ENCODE results near the gene ZNF827.
"Not testable (repeated sequence)": the region's sequence is repeated elsewhere in the genome, so short reads cannot be mapped to it uniquely, and the experiment has no call there.

Gene ZNF827

GRCh38 chr4:145861336-145862318 is 77.0 kb downstream of the ZNF827 start:
- DNase-seq: no peak

GRCh38 chr4:145860897-145861296 is 77.7 kb downstream of the ZNF827 start:
- no peak for DNase-seq

GRCh38 chr4:145860446-145860845 is 78.2 kb downstream of the ZNF827 start:
- DNase-seq: no peak

GRCh38 chr4:145859926-145860325 is 78.7 kb downstream of the ZNF827 start:
- no peak for DNase-seq

- DNase-seq: no peak
Measured at GRCh38 chr4:145859426-145859825, 79.2 kb downstream of the ZNF827 start.

GRCh38 chr4:145852256-145852839 is 86.3 kb downstream of the ZNF827 start:
- no peak for DNase-seq

GRCh38 chr4:145851511-145852201 is 87.0 kb downstream of the ZNF827 start:
- DNase-seq: no peak

- no peak for DNase-seq
Measured at GRCh38 chr4:145847764-145848163, 90.9 kb downstream of the ZNF827 start.

- DNase-seq: no peak
Measured at GRCh38 chr4:145845118-145845517, 93.5 kb downstream of the ZNF827 start.

GRCh38 chr4:145843639-145844038 is 95.0 kb downstream of the ZNF827 start:
- no peak for DNase-seq

GRCh38 chr4:145843148-145843547 is 95.5 kb downstream of the ZNF827 start:
- DNase-seq: no peak

- DNase-seq: no peak
Measured at GRCh38 chr4:145842224-145842887, 96.3 kb downstream of the ZNF827 start.

GRCh38 chr4:145840801-145841200 is 97.8 kb downstream of the ZNF827 start:
- no peak for DNase-seq

- peak; percentile 21 for DNase-seq
Measured at GRCh38 chr4:145840162-145840768, 98.4 kb downstream of the ZNF827 start.

- DNase-seq: no peak
Measured at GRCh38 chr4:145839151-145839550, 99.5 kb downstream of the ZNF827 start.

GRCh38 chr4:145832384-145832783 is 106.2 kb downstream of the ZNF827 start:
- DNase-seq: not testable (repeated sequence)

GRCh38 chr4:145830699-145831098 is 107.9 kb downstream of the ZNF827 start:
- DNase-seq: peak; percentile 44

- no peak for DNase-seq
Measured at GRCh38 chr4:145829629-145830395, 108.8 kb downstream of the ZNF827 start.

- no peak for DNase-seq
Measured at GRCh38 chr4:145828802-145829485, 109.7 kb downstream of the ZNF827 start.

GRCh38 chr4:145827885-145828284 is 110.7 kb downstream of the ZNF827 start:
- no peak for DNase-seq

GRCh38 chr4:145825255-145825654 is 113.4 kb downstream of the ZNF827 start:
- no peak for DNase-seq
